ENCODE results near the gene TRIM72. TPM values are rescaled to one million over a fixed set of nuclear protein-coding genes. Genes with fewer than 3 reads are reported as not detected.

TRIM72 gene
- total RNA-seq, 1 donor from 2014 or later, result 2.3 TPM

Small RNA genes within 50 kb of the gene (small RNA-seq; reads per million reads assigned to genes)
- gene AC009088.4, result not detected
- gene NDUFA3P6, result not detected

Other genes starting within 250 kb of the TRIM72 start
- 2.5 TPM for gene HSD3B7, start 228.9 kb upstream of the TRIM72 start, total RNA-seq
- 12.0 TPM for gene STX1B, start 203.5 kb upstream of the TRIM72 start, total RNA-seq
- 11.5 TPM for gene STX4, start 180.6 kb upstream of the TRIM72 start, total RNA-seq
- 5.3 TPM for gene ZNF668, start 139.9 kb upstream of the TRIM72 start, total RNA-seq
- gene ZNF646, start 139.7 kb upstream of the TRIM72 start, total RNA-seq, result 16.5 TPM
- gene PRSS53, start 125.2 kb upstream of the TRIM72 start, total RNA-seq, result 2.2 TPM
- gene VKORC1, start 119.3 kb upstream of the TRIM72 start, total RNA-seq, result 30.7 TPM
- gene BCKDK, start 105.7 kb upstream of the TRIM72 start, total RNA-seq, result 12.6 TPM
- 41.2 TPM for gene KAT8, start 96.5 kb upstream of the TRIM72 start, total RNA-seq
- not detected for gene PRSS8, start 78.4 kb upstream of the TRIM72 start, total RNA-seq
- gene PRSS36, start 64.1 kb upstream of the TRIM72 start, total RNA-seq, result not detected
- gene FUS, start 34.0 kb upstream of the TRIM72 start, total RNA-seq, result 50.4 TPM
- gene PYCARD, start 11.4 kb upstream of the TRIM72 start, total RNA-seq, result 6.6 TPM
- 0.78 TPM for gene PYDC1, start 3.0 kb downstream of the TRIM72 start, total RNA-seq
- gene ITGAM, start 45.9 kb downstream of the TRIM72 start, total RNA-seq, result 4.7 TPM
- gene ITGAX, start 141.1 kb downstream of the TRIM72 start, total RNA-seq, result 1.6 TPM
- gene ITGAD, start 179.2 kb downstream of the TRIM72 start, total RNA-seq, result not detected
- gene COX6A2, start 214.2 kb downstream of the TRIM72 start, total RNA-seq, result not detected
- 0.94 TPM for gene ZNF843, start 228.7 kb downstream of the TRIM72 start, total RNA-seq
- 8.4 TPM for gene ARMC5, start 245.4 kb downstream of the TRIM72 start, total RNA-seq

Measured in occipital lobe (tissue), 2 donors.